Cardiac fibroblast (primary cell): ENCODE data around the gene NUMB.

Experiments
- DNase-seq, 2 donors: peaks; one replicate each; pipeline versions ENCODE4 v3.0.0 to v3.0.0-alpha.2; 2010; ENCODE audit warnings: low read depth in 2 of 2
- H3K4me3 ChIP-seq, 2 donors: replicated peaks in 1 of 2; 1 replicate in 1 of 2; 2 replicates in 1 of 2; pipeline ENCODE4 v1.5.1; 2011; ENCODE audit warnings: low read depth in 2 of 2, low read length in 2 of 2, mild to moderate bottlenecking in 2 of 2, moderate library complexity in 1 of 2
- CTCF ChIP-seq: IDR thresholded peaks from one replicate; pipeline ENCODE4 v1.5.1; 2011; ENCODE audit warnings: low read depth, mild to moderate bottlenecking, low read length, inconsistent platforms

Gene NUMB

GRCh38 chr14:73458183-73458976 lies at the start of gene NUMB:
TSS of gene NUMB (minus strand) at chr14:73458546. CDS start at chr14:73355751, 102,795 bp downstream.
- DNase-seq: peak; percentile 100
- H3K4me3 ChIP-seq: peak within 1 kb of the TSS; percentile 86 to 90
- TF ChIP-seq CTCF: no peak

GRCh38 chr14:73503648-73504047 lies 45.3 kb upstream of the NUMB start:
- TF ChIP-seq CTCF: no peak
- peak in 1 of 2 donors; percentile 12 for DNase-seq
- H3K4me3 ChIP-seq: no peak overlapping the region

DNA sequence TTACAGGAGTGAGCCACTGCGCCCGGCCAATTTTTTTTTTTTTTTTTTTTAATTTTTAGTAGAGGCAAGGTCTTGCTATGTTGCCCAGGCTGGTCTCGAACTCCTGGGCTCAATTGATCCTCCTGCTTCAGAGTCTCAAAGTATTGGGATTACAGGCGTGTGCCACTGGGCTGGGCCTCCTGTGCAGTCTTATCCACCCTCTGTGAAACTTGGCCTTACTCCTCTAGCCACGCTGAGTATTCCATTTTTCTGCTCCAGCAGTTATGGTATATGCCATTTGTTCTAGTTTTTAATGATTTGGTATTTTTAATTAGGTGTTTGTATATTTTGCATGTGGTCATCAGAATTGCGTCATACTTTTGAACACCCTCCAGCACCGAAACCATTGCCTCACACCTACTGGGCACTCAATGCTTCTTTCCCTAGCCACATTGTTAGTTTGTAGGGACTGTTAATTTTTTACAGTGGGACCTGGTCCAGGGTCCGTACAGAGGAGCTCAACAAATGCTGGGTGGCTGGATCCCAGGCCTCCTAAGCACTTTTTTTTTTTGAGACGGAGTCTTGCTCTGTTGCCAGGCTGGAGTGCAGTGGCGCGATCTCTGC lies 43.8 kb upstream of the NUMB start:
- no peak overlapping the region for H3K4me3 ChIP-seq
- DNase-seq: peak in 1 of 2 donors; percentile 25
- TF ChIP-seq CTCF: no peak

DNA sequence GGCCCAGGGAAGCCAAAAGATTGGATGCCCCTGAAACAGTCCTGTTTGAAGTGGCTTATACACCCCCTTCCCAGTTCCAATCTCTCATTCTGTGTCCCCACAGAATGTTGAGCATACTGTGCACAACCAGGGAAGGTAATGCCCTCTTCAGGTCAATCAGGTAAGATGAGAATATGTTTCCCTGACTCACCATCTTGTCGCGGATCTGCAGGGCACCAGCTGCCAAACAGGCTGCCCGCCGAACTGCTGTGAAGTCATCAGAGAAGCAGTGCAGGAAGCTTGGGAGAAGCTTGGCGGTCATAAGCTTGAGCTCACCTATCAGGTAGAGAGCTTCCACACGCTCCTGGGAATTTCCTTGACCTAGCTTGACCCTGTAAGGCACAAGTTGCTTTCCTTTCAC lies 42.0 kb upstream of the NUMB start:
- DNase-seq: no peak
- no peak overlapping the region for H3K4me3 ChIP-seq
- TF ChIP-seq CTCF: no peak

DNA sequence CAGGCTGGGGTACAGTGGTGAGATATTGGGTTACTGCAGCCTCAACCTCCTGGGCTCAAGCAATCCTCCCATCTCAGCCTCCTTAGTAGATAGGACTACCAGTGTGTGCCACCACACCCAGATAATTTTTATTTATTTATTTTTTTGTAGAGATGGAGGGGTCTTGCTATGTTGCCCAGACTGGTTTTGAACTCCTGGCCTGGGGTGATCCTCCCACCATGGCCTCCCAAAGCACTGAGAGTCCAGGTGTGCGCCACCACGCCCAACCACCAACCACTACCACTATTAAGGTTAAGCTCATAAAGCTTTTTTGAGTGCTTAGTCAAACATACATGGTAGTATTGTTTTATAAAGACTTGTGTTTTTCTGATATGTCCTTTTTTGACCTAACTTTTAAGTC lies 36.2 kb upstream of the NUMB start:
- DNase-seq: no peak
- no peak overlapping the region for H3K4me3 ChIP-seq
- TF ChIP-seq CTCF: no peak

GRCh38 chr14:73492670-73493069 lies 34.3 kb upstream of the NUMB start:
- no peak for DNase-seq
- no peak overlapping the region for H3K4me3 ChIP-seq

More at GRCh38 chr14:73492670-73493069, 34.3 kb upstream of the NUMB start:
- no peak for TF ChIP-seq CTCF
